C4-2B (cell line): ENCODE results near the gene CELSR1.

ENCODE experiments used
- H3K27ac ChIP-seq: fragments of 450-650 bp; 2 replicates; pipeline ENCODE4 v1.5.1; 2017
- CTCF ChIP-seq: fragments of 450-650 bp; conservative IDR thresholded peaks from 2 replicates; pipeline ENCODE4 v1.5.1; 2017; ENCODE audit warnings: mild to moderate bottlenecking
- ZFX ChIP-seq: fragments of 450-650 bp; IDR thresholded peaks from 2 replicates; pipeline ENCODE4 v1.6.1; 2017

The CELSR1 gene

GRCh38 chr22:46491946-46492345 is 45.5 kb downstream of the CELSR1 start:
- no peak for TF ChIP-seq CTCF
- H3K27ac ChIP-seq, result no peak overlapping the region

DNA sequence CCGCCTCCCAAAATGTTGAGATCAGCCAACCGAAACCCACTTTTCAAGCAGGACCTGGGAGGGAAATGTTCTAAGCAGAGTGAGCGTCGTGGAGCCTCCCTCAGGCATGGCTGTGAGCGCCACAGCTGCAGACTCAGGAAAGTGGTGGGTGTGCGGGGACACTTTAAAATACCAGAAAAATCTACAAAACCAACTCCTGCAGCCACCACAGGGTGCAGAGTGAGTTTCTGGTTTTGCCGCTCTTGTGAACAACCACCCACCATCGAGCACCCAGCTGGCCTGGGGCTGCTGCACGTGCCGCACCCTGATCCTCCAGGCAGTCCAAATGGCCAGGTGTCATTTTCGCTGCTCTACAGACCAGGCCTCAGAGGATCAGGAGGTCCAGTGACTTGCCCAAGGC is 46.9 kb downstream of the CELSR1 start:
- no peak overlapping the region for H3K27ac ChIP-seq
- TF ChIP-seq ZFX (no peak), CTCF (no peak)

DNA sequence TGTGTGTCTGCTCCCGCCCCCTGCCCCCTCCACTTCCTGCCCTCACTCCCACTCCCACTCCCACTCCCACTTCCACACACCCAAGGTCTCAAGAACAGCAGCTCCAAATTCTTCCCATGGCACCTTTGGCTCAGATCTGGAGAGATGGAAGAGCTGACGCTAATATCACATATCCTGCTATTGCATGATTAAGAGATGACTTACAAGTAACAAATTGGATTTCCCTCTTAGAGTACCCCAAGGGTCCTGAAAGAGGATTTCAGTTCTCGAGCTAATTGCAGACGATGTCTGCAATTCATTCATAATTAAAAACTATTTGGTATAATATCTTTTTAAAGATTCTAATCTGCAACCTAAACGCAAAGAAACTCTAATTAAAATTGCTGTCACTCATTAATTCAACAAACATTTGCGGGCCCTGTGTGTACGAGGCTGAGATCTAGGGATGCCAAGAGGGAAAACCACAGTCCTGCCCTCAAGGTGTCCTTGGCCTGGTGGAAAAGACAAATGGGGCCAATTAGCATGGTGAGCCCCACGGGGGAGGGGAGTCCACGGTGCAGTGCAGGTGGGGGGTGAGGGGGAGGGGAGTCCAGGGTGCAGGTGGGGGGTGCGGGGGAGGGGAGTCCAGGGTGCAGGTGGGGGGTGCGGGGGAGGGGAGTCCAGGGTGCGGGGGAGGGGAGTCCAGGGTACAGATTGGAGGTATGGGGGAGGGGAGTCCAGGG is 50.3 kb downstream of the CELSR1 start:
- no peak overlapping the region for H3K27ac ChIP-seq
- TF ChIP-seq CTCF, result no peak
- TF ChIP-seq ZFX, result no peak

DNA sequence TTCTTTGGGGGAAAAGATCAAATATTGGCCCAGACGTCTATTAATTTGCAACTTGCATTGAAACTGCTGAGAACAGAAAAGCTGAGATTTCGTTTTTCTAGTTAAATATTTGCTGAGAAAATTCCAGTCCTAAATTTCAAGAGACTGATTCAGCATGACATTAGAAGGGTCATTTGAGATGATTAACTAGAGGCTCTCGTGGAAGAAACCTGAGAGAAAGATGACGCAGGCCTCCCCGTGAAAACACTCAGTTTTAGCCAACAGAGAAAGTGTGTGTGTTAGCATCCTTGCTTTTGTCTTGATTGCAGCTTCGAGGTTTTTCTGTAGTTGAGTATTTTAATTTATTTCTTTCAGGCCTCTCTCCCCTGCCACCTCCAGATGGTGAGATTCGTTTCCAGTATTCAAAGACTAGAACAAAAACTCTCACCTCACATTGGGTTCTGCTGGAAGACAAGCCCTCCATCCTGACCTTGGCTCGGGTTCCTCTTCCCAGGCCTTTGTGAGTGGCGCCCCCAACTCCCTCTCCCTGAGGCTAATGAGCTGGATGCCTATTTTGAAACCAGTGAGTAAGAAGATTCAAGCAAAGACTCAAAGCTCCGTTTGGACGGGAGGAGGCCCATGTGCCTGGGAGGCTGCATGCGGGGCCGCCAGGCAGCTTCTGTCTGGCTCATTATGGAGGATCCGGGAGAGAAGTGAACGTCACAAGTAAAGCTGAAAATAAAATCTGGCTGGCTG is 52.4 kb downstream of the CELSR1 start:
- TF ChIP-seq CTCF (no peak), ZFX (no peak)
- H3K27ac ChIP-seq, result no peak overlapping the region

DNA sequence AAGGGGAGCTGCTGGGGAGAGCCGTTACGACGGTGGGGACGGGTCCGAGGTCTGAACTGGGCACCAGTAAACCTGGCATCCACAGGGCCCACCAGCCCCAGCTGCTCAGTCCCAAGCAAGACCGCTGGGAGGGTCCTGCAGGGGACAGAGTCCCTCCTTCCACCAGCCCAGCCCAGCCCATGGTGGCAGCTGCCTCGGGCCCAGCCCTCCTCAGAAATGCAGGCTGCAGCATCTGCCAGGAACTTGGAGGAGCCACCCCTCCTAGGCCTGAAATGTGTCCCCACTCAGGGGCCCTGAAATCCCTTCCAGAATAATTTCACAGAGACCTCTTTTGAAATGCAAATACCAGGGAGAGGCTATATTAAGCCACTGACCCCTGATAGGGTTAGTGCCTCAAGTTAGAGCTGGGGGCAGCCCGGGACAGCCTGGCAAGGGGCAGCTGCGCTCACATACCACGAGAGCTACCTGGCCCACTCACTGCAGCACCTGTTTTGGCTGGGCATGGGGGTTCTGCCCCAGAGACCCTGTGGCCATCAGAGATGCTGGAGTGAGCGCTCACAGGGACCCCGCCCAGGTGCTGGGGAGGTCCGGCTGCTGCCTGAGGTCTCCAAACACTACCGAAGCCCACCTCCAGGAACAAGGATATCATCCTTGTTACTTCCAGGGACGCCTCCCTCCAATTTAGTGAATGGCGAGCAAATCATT is 53.1 kb downstream of the CELSR1 start:
- no peak overlapping the region for H3K27ac ChIP-seq
- TF ChIP-seq CTCF (no peak), ZFX (no peak)

DNA sequence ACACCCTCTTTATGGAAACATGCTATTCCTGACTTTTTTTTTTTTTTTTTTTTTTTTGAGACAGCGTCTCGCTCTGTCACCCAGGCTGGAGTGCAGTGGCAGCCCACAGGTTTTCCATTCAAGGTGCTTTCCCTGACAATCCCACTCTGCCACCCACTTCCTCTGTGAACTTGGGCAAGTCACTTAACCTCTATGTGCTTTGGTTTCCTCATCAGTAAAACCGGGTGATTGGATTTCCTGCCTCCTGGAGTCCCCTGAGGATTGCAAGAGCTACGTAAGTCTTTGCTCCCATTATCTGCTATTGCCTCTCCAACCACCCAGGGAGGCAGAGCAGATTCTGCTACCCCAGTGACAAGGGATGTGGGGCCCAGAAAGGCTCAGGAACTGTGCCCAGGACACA is 54.1 kb downstream of the CELSR1 start:
- TF ChIP-seq CTCF, result no peak
- no peak for TF ChIP-seq ZFX
- no peak overlapping the region for H3K27ac ChIP-seq
